Measurements from ENCODE around the gene ACER1. TPM values are rescaled to one million over a fixed set of nuclear protein-coding genes. Genes with fewer than 3 reads are reported as not detected.

Gene ACER1
- total and polyA plus RNA-seq, 2 experiments from 2014 or later, result not detected

- Histone ChIP-seq H3K27me3 (ENCODE audit: insufficient read depth) (no peaks in the 10 kb centered on the region), H4K20me1 (replicated peaks; ENCODE audit: insufficient read depth) (no peaks in the 10 kb centered on the region), H3K36me3 (ENCODE audit: insufficient read depth) (no peaks in the 10 kb centered on the region), H3K27ac (ENCODE audit: low read depth) (no peak overlapping the region), H3K4me2 (no peak overlapping the region), H3K9me2 (ENCODE audit: insufficient read depth) (no peaks in the 10 kb centered on the region), H3K79me2 (replicated peaks; ENCODE audit: insufficient read depth) (no peaks in the 10 kb centered on the region), H3F3A (replicated peaks; ENCODE audit: low read depth) (no peaks in the 10 kb centered on the region), H2AFZ (no peak overlapping the region), H3K4me3 (no peak overlapping the region), H3K4me1 (ENCODE audit: insufficient read depth) (no peaks in the 10 kb centered on the region)
- H3K4me1 Mint-ChIP-seq, result no peaks in the 10 kb centered on the region
- TF ChIP-seq POLR2AphosphoS5 (IDR thresholded peaks at IDR 0.05; ENCODE audit: low read depth), result no peak
- no peak for TF ChIP-seq EZH2phosphoT487 (IDR thresholded peaks at IDR 0.05; ENCODE audit: unreplicated experiment)
- TF ChIP-seq ZNF331 (CRISPR knock-in tag; IDR thresholded peaks at IDR 0.05; ENCODE audit: low read depth), result no peak
- TF ChIP-seq ZNF462 (CRISPR knock-in tag; IDR thresholded peaks at IDR 0.05), result no peak
- no peak for TF ChIP-seq EZH2 (IDR thresholded peaks at IDR 0.05; ENCODE audit: low read depth, unreplicated experiment)
- no peak for TF ChIP-seq REST (IDR thresholded peaks at IDR 0.05; ENCODE audit: unreplicated experiment)
- no peak for TF ChIP-seq CREB1 (CRISPR knock-in tag; IDR thresholded peaks at IDR 0.05; ENCODE audit: low read depth)
- TF ChIP-seq CTCF (conservative IDR thresholded peaks at IDR 0.05; ENCODE audit: low read depth in 2 of 2), result no peak
- no peak for TF ChIP-seq JUNB (IDR thresholded peaks at IDR 0.05; ENCODE audit: unreplicated experiment)
- no peak for TF ChIP-seq ZNF114 (CRISPR knock-in tag; IDR thresholded peaks at IDR 0.05)
- no peak for TF ChIP-seq STAT1 (IDR thresholded peaks at IDR 0.05; ENCODE audit: unreplicated experiment)
- TF ChIP-seq NANOG (IDR thresholded peaks at IDR 0.05; ENCODE audit: borderline replicate concordance), result no peak
- TF ChIP-seq ETS1 (IDR thresholded peaks at IDR 0.05), result no peak
- H3K27me3 Mint-ChIP-seq (ENCODE audit: insufficient read depth, low read depth, poor library complexity), result peaks cover 2% of the 10 kb centered on the region
- peaks cover 64% of the 10 kb centered on the region for H3K9me3 Mint-ChIP-seq
- no peak overlapping the region for H3K27ac Mint-ChIP-seq
- no peak overlapping the region for H3K4me3 Mint-ChIP-seq
- DNase-seq (ENCODE audit: low spot score) (no peak), ATAC-seq (no peak)
- 0 out of 3 replicates have a peak, but pooled peaks cover 2% of the 10 kb centered on the region for H3K36me3 Mint-ChIP-seq (ENCODE audit: low read depth)
Measured at GRCh38 chr19:6334490-6335285, 1.3 kb upstream of the ACER1 start.
